Coronary artery (tissue), 2 donors: ENCODE results near the gene GIMAP2.

Source experiments
- DNase-seq: peaks from one replicate; pipeline ENCODE4 v3.0.0-alpha.2; 2017; ENCODE audit warnings: low spot score
- H3K27ac ChIP-seq, 2 donors: fragments of 200-600 bp; sonication (generic); one replicate each; pipeline ENCODE4 v1.5.1; 2016 to 2019
- H3K4me3 ChIP-seq: fragments of 200-600 bp; sonication (generic); 2 replicates; pipeline ENCODE4 v1.5.1; 2016; ENCODE audit warnings: mild to moderate bottlenecking, moderate library complexity
- CTCF ChIP-seq: fragments of 200-600 bp; sonication (generic); IDR thresholded peaks from one replicate; pipeline ENCODE4 v1.5.1; 2019; ENCODE audit warnings: antibody characterized with exemption

Gene GIMAP2

GRCh38 chr7:150686030-150686631 is 625 bp downstream of the GIMAP2 start:
- no peak for DNase-seq
- no peak for TF ChIP-seq CTCF
- Histone ChIP-seq H3K4me3 (peak overlapping the region; percentile 56), H3K27ac (peak overlapping the region; percentile 51 to 63)

DNA sequence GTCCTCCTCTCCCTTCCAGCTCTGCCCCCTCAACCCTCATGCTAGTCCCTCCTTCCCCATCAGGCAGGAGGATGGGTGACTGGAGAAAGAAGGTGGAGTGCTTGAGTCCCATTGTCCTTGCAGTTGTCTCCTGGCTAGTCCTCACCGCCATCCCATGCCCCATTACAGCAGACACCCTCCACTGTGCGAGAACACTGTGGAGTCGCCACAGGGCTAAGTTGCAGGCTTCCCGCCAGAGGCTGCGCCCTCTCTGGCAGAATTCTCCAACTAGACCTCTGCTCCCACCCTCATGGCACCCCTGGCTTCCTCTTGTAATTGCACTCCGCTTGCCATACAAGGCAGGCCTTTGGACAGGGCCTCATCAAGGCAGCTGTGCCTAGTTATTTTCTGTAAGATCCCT is 3.1 kb downstream of the GIMAP2 start:
- no peak for TF ChIP-seq CTCF
- no peak overlapping the region for H3K4me3 ChIP-seq
- DNase-seq = no peak
- no peak overlapping the region for H3K27ac ChIP-seq

DNA sequence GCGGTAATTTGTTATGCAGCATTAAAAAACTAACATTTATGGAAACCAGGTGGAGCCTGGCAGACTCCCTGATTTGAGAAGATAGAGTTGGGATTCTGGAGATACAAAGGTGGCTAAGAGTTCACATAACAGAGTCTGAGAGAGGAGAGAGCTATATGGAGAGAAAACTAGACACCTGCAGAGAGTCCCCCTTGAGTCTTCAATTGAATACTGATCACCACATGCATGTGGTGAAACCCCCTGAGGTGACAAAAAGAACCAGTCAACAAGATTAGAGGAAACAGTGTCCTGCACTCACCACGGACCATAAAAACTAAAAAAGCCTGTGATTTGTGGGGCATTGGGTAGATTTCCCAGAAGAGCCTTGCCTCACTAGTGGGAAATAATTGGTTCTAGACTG is 10.1 kb downstream of the GIMAP2 start:
- Histone ChIP-seq H3K4me3 (no peak overlapping the region), H3K27ac (no peak overlapping the region)
- TF ChIP-seq CTCF = no peak
- no peak for DNase-seq

DNA sequence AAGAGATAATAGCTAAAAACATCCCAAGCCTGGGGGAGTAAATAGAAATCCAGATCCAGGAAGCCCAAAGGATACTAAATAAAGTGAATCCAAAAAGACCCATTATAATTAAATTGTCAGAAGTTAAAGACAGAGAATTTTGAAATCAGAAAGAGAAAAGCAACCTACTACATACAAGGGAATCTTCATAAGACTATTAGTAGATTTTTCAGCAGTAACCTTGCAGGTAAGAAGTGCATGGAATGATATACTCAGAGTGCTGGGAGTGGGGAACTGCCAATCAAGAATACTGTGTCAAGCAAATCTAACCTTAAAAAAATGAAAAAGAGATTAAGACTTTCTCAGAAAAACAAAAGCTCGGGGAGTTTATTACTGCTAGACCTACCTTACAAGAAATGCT is 17.7 kb downstream of the GIMAP2 start:
- DNase-seq = no peak
- no peak for TF ChIP-seq CTCF
- Histone ChIP-seq H3K27ac (no peak overlapping the region), H3K4me3 (no peak overlapping the region)

DNA sequence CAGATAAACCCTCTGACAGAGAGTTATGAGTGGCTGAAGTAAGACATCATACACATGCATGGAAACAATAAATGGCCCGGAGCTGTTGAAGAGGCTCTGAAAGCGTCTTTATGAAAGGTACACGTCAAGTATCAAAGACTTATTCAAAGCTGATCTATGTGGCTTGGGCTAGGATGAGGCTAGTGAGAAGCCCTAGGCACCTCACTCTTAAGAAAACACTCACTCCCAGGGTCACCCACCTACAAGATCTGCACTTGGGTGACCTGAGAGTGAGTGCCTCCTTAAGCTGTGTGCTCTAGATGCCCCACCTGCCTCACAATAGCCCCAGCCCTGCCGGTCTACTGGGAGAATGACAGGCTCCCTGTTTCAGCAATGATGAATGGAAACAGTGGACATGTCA is 29.8 kb downstream of the GIMAP2 start:
- Histone ChIP-seq H3K27ac (peak overlapping the region in 1 of 2 donors; percentile 11), H3K4me3 (no peak overlapping the region)
- no peak for DNase-seq
- no peak for TF ChIP-seq CTCF

DNA sequence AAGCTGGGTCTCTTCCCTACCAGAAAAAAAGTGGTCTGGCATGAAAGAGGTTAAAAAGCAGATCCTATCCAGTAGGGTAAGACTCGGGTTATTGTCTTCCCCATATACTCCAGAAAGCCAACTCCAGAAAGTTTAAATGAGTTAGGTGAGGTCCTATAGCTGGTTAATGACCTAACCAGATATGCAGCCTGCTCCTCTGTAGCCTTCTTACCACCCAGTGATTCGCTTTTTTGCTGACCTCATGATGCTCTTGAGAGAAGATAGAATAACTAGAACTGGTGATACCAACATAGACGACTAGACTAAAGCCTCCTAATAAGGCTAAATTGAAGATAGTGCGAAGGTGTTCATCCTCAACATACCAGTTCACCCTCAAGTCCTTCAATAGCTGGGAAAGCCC is 30.2 kb downstream of the GIMAP2 start:
- no peak for DNase-seq
- Histone ChIP-seq H3K4me3 (peak overlapping the region; percentile 53), H3K27ac (peak overlapping the region in 1 of 2 donors; percentile 51)
- TF ChIP-seq CTCF = no peak

- Histone ChIP-seq H3K27ac (peak within 1 kb of the TSS in 1 of 2 donors; percentile 51), H3K4me3 (peak within 1 kb of the TSS; percentile 53)
- TF ChIP-seq CTCF = no peak
- no peak for DNase-seq
These were observed 30.9 kb downstream of the GIMAP2 start, which contains the start of gene GIMAP1 for GRCh38 chr7:150716368-150716767. GIMAP1 (plus strand) TSS chr7:150716613; CDS start chr7:150719048, 2,435 bp downstream.
